H1 (cell line): ENCODE data around the gene ANKH. TPM values are rescaled to one million over a fixed set of nuclear protein-coding genes. Genes with fewer than 3 reads are reported as not detected.

ENCODE experiments used
- CTCF ChIP-seq, 3 experiments: IDR thresholded peaks; 1 replicate in 2 of 3; 2 replicates in 1 of 3; pipeline versions ENCODE4 v1.5.1 to v1.6.1; 2011; ENCODE audit warnings: low read length in 3 of 3, mild to moderate bottlenecking in 3 of 3, inconsistent platforms in 2 of 3, low read depth in 1 of 3, moderate library complexity in 1 of 3; ENCODE audit not compliant: insufficient read depth in 1 of 3; ENCODE audit errors: control extremely low read depth in 1 of 3
- polyA plus RNA-seq, 7 experiments: library from polyadenylated mRNA; depleted of rRNA in 3 of 7; stranded (reverse) in 5 of 7; unstranded in 2 of 7; fragments of >200 nt in 5 of 7; fragments of 200-250 nt in 2 of 7; gene quantifications; 1 replicate in 5 of 7; 2 replicates in 1 of 7; 4 replicates in 1 of 7; pipeline versions ENCODE4 v1.2.1 to v1.2.3, GENCODE V29; 2011 to 2013; ENCODE audit warnings: missing spikeins in 2 of 7, mixed read lengths in 2 of 7
- total RNA-seq: library from RNA; stranded (reverse); fragmentation: NEBNext Ultra II Directional; extraction: Animal tissue kit (Norgen Biotek cat#: 25700); gene quantifications from 2 replicates; pipeline ENCODE4 v1.2.1, GENCODE V29; 2021

Gene ANKH
- total and polyA plus RNA-seq, 2 of the 8 experiments (the other 6 are each of a cell fraction or from before 2014, with no cell fraction given): 5.3 to 13.0 TPM

GRCh38 chr5:14851050-14851419 is 20.5 kb downstream of the ANKH start (continued):
- TF ChIP-seq CTCF (IDR thresholded peaks at IDR 0.05; ENCODE audit: control extremely low read depth in 1 of 3, insufficient read depth in 1 of 3, low read depth in 1 of 3, low read length in 3 of 3): no peak
